Neural progenitor cell (in vitro differentiated cells): ENCODE data around the gene ARF1. TPM values are rescaled to one million over a fixed set of nuclear protein-coding genes. Genes with fewer than 3 reads are reported as not detected.

Source experiments
- DNase-seq: peaks from one replicate; pipeline ENCODE4 v3.0.0-alpha.2; 2016; ENCODE audit warnings: low spot score
- H2AFZ ChIP-seq: fragments of 200-600 bp; sonication (generic); replicated peaks from 2 replicates; pipeline ENCODE4 v1.6.1; 2016; ENCODE audit warnings: antibody characterized with exemption
- H3F3A ChIP-seq: fragments of 200-600 bp; sonication (generic); 2 replicates; pipeline ENCODE4 v1.6.1; 2016; ENCODE audit warnings: antibody characterized with exemption, low read depth
- H3K27ac ChIP-seq: fragments of 200-600 bp; sonication (generic); 2 replicates; pipeline ENCODE4 v1.5.1; 2016; ENCODE audit warnings: mild to moderate bottlenecking
- H3K27me3 ChIP-seq: fragments of 200-600 bp; sonication (generic); 2 replicates; pipeline ENCODE4 v1.6.1; 2016; ENCODE audit warnings: mild to moderate bottlenecking, moderate library complexity
- H3K36me3 ChIP-seq: fragments of 200-600 bp; sonication (generic); 2 replicates; pipeline ENCODE4 v1.5.1; 2016
- H3K4me1 ChIP-seq: fragments of 200-600 bp; sonication (generic); 2 replicates; pipeline ENCODE4 v1.6.1; 2016; ENCODE audit warnings: mixed run types
- H3K4me2 ChIP-seq: fragments of 200-600 bp; sonication (generic); 2 replicates; pipeline ENCODE4 v1.6.1; 2016
- H3K4me3 ChIP-seq: fragments of 200-600 bp; sonication (generic); 2 replicates; pipeline ENCODE4 v1.5.1; 2016
- H3K79me2 ChIP-seq: fragments of 200-600 bp; sonication (generic); 2 replicates; pipeline ENCODE4 v1.6.1; 2016; ENCODE audit warnings: low read depth
- H3K9ac ChIP-seq: fragments of 200-600 bp; sonication (generic); 2 replicates; pipeline ENCODE4 v1.6.1; 2016
- H3K9me3 ChIP-seq: fragments of 200-600 bp; sonication (generic); 2 replicates; pipeline ENCODE4 v1.5.1; 2016; ENCODE audit warnings: low read depth
- H4K20me1 ChIP-seq: fragments of 200-600 bp; sonication (generic); 2 replicates; pipeline ENCODE4 v1.6.1; 2016; ENCODE audit warnings: low read depth
- H3K27ac Mint-ChIP-seq: 3 replicates; pipeline ENCODE4 v1.8.0; 2021; ENCODE audit warnings: mixed read lengths
- H3K27me3 Mint-ChIP-seq: 2 replicates; pipeline ENCODE4 v1.8.0; 2022; ENCODE audit warnings: low read depth, mild to moderate bottlenecking, inconsistent platforms, moderate library complexity, mixed read lengths; ENCODE audit not compliant: insufficient read depth
- H3K36me3 Mint-ChIP-seq: 3 replicates; pipeline ENCODE4 v1.8.0; 2021; ENCODE audit warnings: mixed read lengths
- H3K4me1 Mint-ChIP-seq: 3 replicates; pipeline ENCODE4 v1.8.0; 2021; ENCODE audit warnings: mixed read lengths
- H3K4me3 Mint-ChIP-seq: 3 replicates; pipeline ENCODE4 v1.8.0; 2021; ENCODE audit warnings: mild to moderate bottlenecking, moderate library complexity, mixed read lengths
- H3K9me3 Mint-ChIP-seq: 3 replicates; pipeline ENCODE4 v1.8.0; 2020; ENCODE audit warnings: mixed read lengths
- CTCF ChIP-seq: fragments of 200-600 bp; sonication (generic); IDR thresholded peaks from 2 replicates; pipeline ENCODE4 v1.5.1; 2017; ENCODE audit warnings: antibody characterized with exemption, mild to moderate bottlenecking
- EZH2 ChIP-seq: fragments of 200-600 bp; sonication (generic); IDR thresholded peaks from 2 replicates; pipeline ENCODE4 v1.6.1; 2017; ENCODE audit warnings: antibody characterized with exemption, mild to moderate bottlenecking, moderate library complexity
- EZH2phosphoT487 ChIP-seq: fragments of 200-600 bp; sonication (generic); IDR thresholded peaks from 2 replicates; pipeline ENCODE4 v1.6.1; 2017; ENCODE audit warnings: antibody characterized with exemption
- total RNA-seq: library from RNA; depleted of rRNA; stranded (reverse); fragments of >200 nt; gene quantifications from 2 replicates; pipeline ENCODE4 v1.2.3, GENCODE V29; 2015; ENCODE audit warnings: low replicate concordance

Gene ARF1
- total RNA-seq, 1 donor from 2014 or later = 95.1 TPM

- peak overlapping the region; percentile 94 for H3K4me2 ChIP-seq
- peaks cover 17% of the 10 kb centered on the region for H3K79me2 ChIP-seq
- H3F3A ChIP-seq = peaks cover 21% of the 10 kb centered on the region
- peak overlapping the region; percentile 86 for H3K4me3 Mint-ChIP-seq
- H3K27ac ChIP-seq = no peak overlapping the region
- no peaks in the 10 kb centered on the region for H3K27me3 ChIP-seq
- no peaks in the 10 kb centered on the region for H3K36me3 ChIP-seq
- peaks cover 35% of the 10 kb centered on the region for H4K20me1 ChIP-seq
- DNase-seq = peak; percentile 71
- H3K9me3 ChIP-seq = no peaks in the 10 kb centered on the region
- H3K36me3 Mint-ChIP-seq = peaks cover 22% of the 10 kb centered on the region
- no peak overlapping the region for H3K27ac Mint-ChIP-seq
- no peak overlapping the region for H2AFZ ChIP-seq
- H3K4me1 ChIP-seq = peaks cover 8% of the 10 kb centered on the region
- no peaks in the 10 kb centered on the region for H3K9me3 Mint-ChIP-seq
- peak overlapping the region; percentile 83 for H3K9ac ChIP-seq
- peaks cover 11% of the 10 kb centered on the region for H3K27me3 Mint-ChIP-seq
- peak overlapping the region; percentile 70 for H3K4me3 ChIP-seq
- peaks cover 21% of the 10 kb centered on the region for H3K4me1 Mint-ChIP-seq
- TF ChIP-seq CTCF (peak; percentile 48), EZH2 (peak; percentile 27), EZH2phosphoT487 (no peak)
Measured at GRCh38 chr1:228101994-228102790, 19.7 kb downstream of the ARF1 start.

- peak within 1 kb of the TSS; percentile 52 for H3K27ac ChIP-seq
- peaks cover 8% of the 10 kb centered on the region for H3K4me1 ChIP-seq
- Mint-ChIP-seq H3K36me3 (peaks cover 15% of the 10 kb centered on the region), H3K4me1 (peaks cover 21% of the 10 kb centered on the region), H3K9me3 (no peaks in the 10 kb centered on the region), H3K27me3 (peaks cover 11% of the 10 kb centered on the region), H3K4me3 (peak within 1 kb of the TSS; percentile 95), H3K27ac (peak within 1 kb of the TSS; percentile 94)
- TF ChIP-seq EZH2 = no peak
- H3K9ac ChIP-seq = peak within 1 kb of the TSS; percentile 83
- no peaks in the 10 kb centered on the region for H3K9me3 ChIP-seq
- peak; percentile 98 for DNase-seq
- H3K27me3 ChIP-seq = no peaks in the 10 kb centered on the region
- peaks cover 28% of the 10 kb centered on the region for H4K20me1 ChIP-seq
- peak within 1 kb of the TSS; percentile 30 for H2AFZ ChIP-seq
- peaks cover 19% of the 10 kb centered on the region for H3K79me2 ChIP-seq
- peak within 1 kb of the TSS; percentile 70 for H3K4me3 ChIP-seq
- no peaks in the 10 kb centered on the region for H3K36me3 ChIP-seq
- peaks cover 21% of the 10 kb centered on the region for H3F3A ChIP-seq
- peak within 1 kb of the TSS; percentile 94 for H3K4me2 ChIP-seq
Measured at GRCh38 chr1:228102791-228103620, 20.5 kb downstream of the ARF1 start, which contains the start of gene C1orf35. C1orf35 (minus strand) TSS chr1:228103325; CDS start chr1:228103227, 98 bp downstream.

- Mint-ChIP-seq H3K36me3 (peaks cover 4% of the 10 kb centered on the region), H3K4me1 (peaks cover 27% of the 10 kb centered on the region), H3K27ac (peak overlapping the region; percentile 47), H3K4me3 (peak overlapping the region; percentile 95), H3K9me3 (no peaks in the 10 kb centered on the region), H3K27me3 (peaks cover 15% of the 10 kb centered on the region)
- Histone ChIP-seq H4K20me1 (peaks cover 15% of the 10 kb centered on the region), H3K9me3 (no peaks in the 10 kb centered on the region), H3K27ac (no peak overlapping the region), H3K4me3 (no peak overlapping the region), H3K79me2 (peaks cover 30% of the 10 kb centered on the region), H3K4me1 (peaks cover 11% of the 10 kb centered on the region), H3K36me3 (no peaks in the 10 kb centered on the region), H3K27me3 (peaks cover 1% of the 10 kb centered on the region), H3K4me2 (no peak overlapping the region), H2AFZ (no peak overlapping the region), H3K9ac (no peak overlapping the region), H3F3A (peaks cover 17% of the 10 kb centered on the region)
- no peak for DNase-seq
- TF ChIP-seq EZH2 = no peak
- no peak for TF ChIP-seq EZH2phosphoT487
- TF ChIP-seq CTCF = no peak
Measured at GRCh38 chr1:228104526-228105269, 22.2 kb downstream of the ARF1 start.
